GM23338 (cell line): Measurements from ENCODE around the gene CNDP1.

ENCODE experiments used
- EZH2 ChIP-seq: fragments of 200-600 bp; sonication (generic); IDR thresholded peaks from one replicate; pipeline ENCODE4 v1.8.0; 2017; ENCODE audit warnings: antibody characterized with exemption, mild to moderate bottlenecking, low read depth; ENCODE audit not compliant: unreplicated experiment
- POLR2AphosphoS5 ChIP-seq: IDR thresholded peaks from 2 replicates; pipeline ENCODE4 v1.6.1; 2016; ENCODE audit warnings: antibody characterized with exemption, low read depth
- TF ChIP-seq, protein P1 (sequence below), 2 experiments: fragments of 200-600 bp in 1 of 2; sonication (generic) in 1 of 2; conservative IDR thresholded peaks; 2 replicates each; pipeline versions ENCODE4 v1.5.1 to v1.6.1; 2016 to 2017; ENCODE audit warnings: antibody characterized with exemption in 2 of 2, low read depth in 2 of 2, mild to moderate bottlenecking in 2 of 2, moderate library complexity in 1 of 2

DNA sequence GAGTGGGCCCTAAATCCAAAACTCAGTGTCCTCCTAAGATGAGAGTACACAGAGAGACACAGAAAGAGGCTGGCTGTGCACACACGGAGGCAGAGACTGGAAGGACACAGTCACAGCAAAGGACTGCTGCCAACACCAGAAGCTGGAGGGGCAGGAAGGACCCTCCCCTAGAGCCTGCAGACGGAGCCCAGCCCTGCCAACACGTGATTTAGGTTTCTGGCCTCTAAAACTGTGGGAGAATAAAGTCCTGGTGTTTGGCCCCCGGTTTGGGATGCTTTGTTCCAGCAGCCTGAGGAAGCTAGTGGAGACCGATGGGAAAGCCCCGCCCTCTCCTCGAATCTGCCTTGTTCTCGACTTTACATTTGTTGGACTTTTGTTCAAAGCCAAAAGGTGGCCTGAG is 10.6 kb downstream of the CNDP1 start:
- TF ChIP-seq POLR2AphosphoS5 (no peak), EZH2 (no peak)
- TF ChIP-seq, protein P1, sequence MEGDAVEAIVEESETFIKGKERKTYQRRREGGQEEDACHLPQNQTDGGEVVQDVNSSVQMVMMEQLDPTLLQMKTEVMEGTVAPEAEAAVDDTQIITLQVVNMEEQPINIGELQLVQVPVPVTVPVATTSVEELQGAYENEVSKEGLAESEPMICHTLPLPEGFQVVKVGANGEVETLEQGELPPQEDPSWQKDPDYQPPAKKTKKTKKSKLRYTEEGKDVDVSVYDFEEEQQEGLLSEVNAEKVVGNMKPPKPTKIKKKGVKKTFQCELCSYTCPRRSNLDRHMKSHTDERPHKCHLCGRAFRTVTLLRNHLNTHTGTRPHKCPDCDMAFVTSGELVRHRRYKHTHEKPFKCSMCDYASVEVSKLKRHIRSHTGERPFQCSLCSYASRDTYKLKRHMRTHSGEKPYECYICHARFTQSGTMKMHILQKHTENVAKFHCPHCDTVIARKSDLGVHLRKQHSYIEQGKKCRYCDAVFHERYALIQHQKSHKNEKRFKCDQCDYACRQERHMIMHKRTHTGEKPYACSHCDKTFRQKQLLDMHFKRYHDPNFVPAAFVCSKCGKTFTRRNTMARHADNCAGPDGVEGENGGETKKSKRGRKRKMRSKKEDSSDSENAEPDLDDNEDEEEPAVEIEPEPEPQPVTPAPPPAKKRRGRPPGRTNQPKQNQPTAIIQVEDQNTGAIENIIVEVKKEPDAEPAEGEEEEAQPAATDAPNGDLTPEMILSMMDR (conservative IDR thresholded peaks at IDR 0.05; ENCODE audit: low read depth in 2 of 2), result no peak
